Astrocyte (in vitro differentiated cells and primary cell): ENCODE data around the gene MYB.

Experiments
- EZH2 ChIP-seq: IDR thresholded peaks from 2 replicates; pipeline ENCODE4 v1.6.1; 2012; ENCODE audit warnings: mild to moderate bottlenecking, low read length, inconsistent platforms; ENCODE audit not compliant: insufficient read depth
- TF ChIP-seq, protein P1 (sequence below): IDR thresholded peaks from 2 replicates; pipeline ENCODE4 v1.5.1; 2011; ENCODE audit warnings: low read depth, mild to moderate bottlenecking, inconsistent platforms, low read length, moderate library complexity; ENCODE audit not compliant: insufficient read depth

- TF ChIP-seq EZH2: no peak
- TF ChIP-seq, protein P1, sequence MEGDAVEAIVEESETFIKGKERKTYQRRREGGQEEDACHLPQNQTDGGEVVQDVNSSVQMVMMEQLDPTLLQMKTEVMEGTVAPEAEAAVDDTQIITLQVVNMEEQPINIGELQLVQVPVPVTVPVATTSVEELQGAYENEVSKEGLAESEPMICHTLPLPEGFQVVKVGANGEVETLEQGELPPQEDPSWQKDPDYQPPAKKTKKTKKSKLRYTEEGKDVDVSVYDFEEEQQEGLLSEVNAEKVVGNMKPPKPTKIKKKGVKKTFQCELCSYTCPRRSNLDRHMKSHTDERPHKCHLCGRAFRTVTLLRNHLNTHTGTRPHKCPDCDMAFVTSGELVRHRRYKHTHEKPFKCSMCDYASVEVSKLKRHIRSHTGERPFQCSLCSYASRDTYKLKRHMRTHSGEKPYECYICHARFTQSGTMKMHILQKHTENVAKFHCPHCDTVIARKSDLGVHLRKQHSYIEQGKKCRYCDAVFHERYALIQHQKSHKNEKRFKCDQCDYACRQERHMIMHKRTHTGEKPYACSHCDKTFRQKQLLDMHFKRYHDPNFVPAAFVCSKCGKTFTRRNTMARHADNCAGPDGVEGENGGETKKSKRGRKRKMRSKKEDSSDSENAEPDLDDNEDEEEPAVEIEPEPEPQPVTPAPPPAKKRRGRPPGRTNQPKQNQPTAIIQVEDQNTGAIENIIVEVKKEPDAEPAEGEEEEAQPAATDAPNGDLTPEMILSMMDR: no peak
These were observed 48.9 kb downstream of the MYB start for GRCh38 chr6:135229996-135230395.
